HepG2 (cell line): ENCODE measurements around the gene CYB5A. TPM values are rescaled to one million over a fixed set of nuclear protein-coding genes. Genes with fewer than 3 reads are reported as not detected.

Experiments used
- ARID5B ChIP-seq: IDR thresholded peaks from 2 replicates; pipeline ENCODE4 v1.4.0; 2020; ENCODE audit warnings: mild to moderate bottlenecking, missing genetic modification reagents
- CHD2 ChIP-seq: IDR thresholded peaks from 2 replicates; pipeline ENCODE4 v1.6.1; 2011; ENCODE audit warnings: low read depth, low read length, improper control_type of control experiment
- CHD4 ChIP-seq: fragments of 200-600 bp; sonication (generic); IDR thresholded peaks from 2 replicates; pipeline ENCODE4 v1.7.0; 2017; ENCODE audit warnings: mild to moderate bottlenecking, low read length, borderline replicate concordance
- EP300 ChIP-seq, 3 experiments: sonication (generic) in 1 of 3; formaldehyde crosslinking in 1 of 3; IDR thresholded peaks; 2 replicates each; pipeline versions ENCODE4 v1.5.1 to v1.6.1; 2011 to 2020; ENCODE audit warnings: low read depth in 2 of 3, low read length in 2 of 3, borderline replicate concordance in 1 of 3, improper control_type of control experiment in 1 of 3, mild to moderate bottlenecking in 1 of 3, missing genetic modification reagents in 1 of 3, moderate library complexity in 1 of 3
- FOXC1 ChIP-seq: sonication (generic); formaldehyde crosslinking; IDR thresholded peaks from 2 replicates; pipeline ENCODE4 v1.8.0; 2022; ENCODE audit warnings: mild to moderate bottlenecking, missing genetic modification reagents, borderline replicate concordance
- GFI1 ChIP-seq: sonication (generic); formaldehyde crosslinking; IDR thresholded peaks from 2 replicates; pipeline ENCODE4 v1.5.0; 2020; ENCODE audit warnings: missing genetic modification reagents, mild to moderate bottlenecking, borderline replicate concordance
- HINFP ChIP-seq: sonication (generic); formaldehyde crosslinking; IDR thresholded peaks from 2 replicates; pipeline ENCODE4 v1.4.0; 2020; ENCODE audit warnings: low read depth, mild to moderate bottlenecking, missing genetic modification reagents
- KAT2B ChIP-seq: fragments of 150-350 bp; IDR thresholded peaks from 2 replicates; pipeline ENCODE4 v1.6.1; 2014; ENCODE audit warnings: low read depth, low read length, borderline replicate concordance
- MBNL3 ChIP-seq: fragments of 250-450 bp; sonication (Bioruptor Pico); conservative IDR thresholded peaks from 2 replicates; pipeline ENCODE4 v1.8.0; 2022; ENCODE audit warnings: mild to moderate bottlenecking, inconsistent platforms
- NKX3-1 ChIP-seq: sonication (generic); formaldehyde crosslinking; IDR thresholded peaks from 2 replicates; pipeline ENCODE4 v1.5.0; 2020; ENCODE audit warnings: missing genetic modification reagents
- RNF219 ChIP-seq: sonication (generic); formaldehyde crosslinking; IDR thresholded peaks from 2 replicates; pipeline ENCODE4 v1.5.0; 2020; ENCODE audit warnings: mild to moderate bottlenecking, missing genetic modification reagents
- SALL1 ChIP-seq: sonication (generic); formaldehyde crosslinking; IDR thresholded peaks from 2 replicates; pipeline ENCODE4 v1.8.0; 2022; ENCODE audit warnings: mild to moderate bottlenecking, missing genetic modification reagents
- ZFY ChIP-seq: sonication (generic); formaldehyde crosslinking; IDR thresholded peaks from 2 replicates; pipeline ENCODE4 v1.4.0; 2020; ENCODE audit warnings: missing genetic modification reagents
- ZNF10 ChIP-seq: sonication (generic); formaldehyde crosslinking; IDR thresholded peaks from 2 replicates; pipeline ENCODE4 v1.4.0; 2020; ENCODE audit warnings: mild to moderate bottlenecking, low read depth, missing genetic modification reagents, borderline replicate concordance
- ZNF232 ChIP-seq: sonication (generic); formaldehyde crosslinking; IDR thresholded peaks from 2 replicates; pipeline ENCODE4 v1.4.0; 2020; ENCODE audit warnings: missing genetic modification reagents, borderline replicate concordance
- ZNF337 ChIP-seq: sonication (generic); formaldehyde crosslinking; IDR thresholded peaks from 2 replicates; pipeline ENCODE4 v1.5.1; 2020; ENCODE audit warnings: missing genetic modification reagents, low read depth, mild to moderate bottlenecking, borderline replicate concordance
- ZNF383 ChIP-seq: sonication (generic); formaldehyde crosslinking; IDR thresholded peaks from 2 replicates; pipeline ENCODE4 v1.4.0; 2020; ENCODE audit warnings: missing genetic modification reagents, mild to moderate bottlenecking, borderline replicate concordance
- ZNF496 ChIP-seq: sonication (generic); formaldehyde crosslinking; IDR thresholded peaks from 2 replicates; pipeline ENCODE4 v1.8.1; 2023; ENCODE audit warnings: mild to moderate bottlenecking, moderate library complexity, missing genetic modification reagents; ENCODE audit not compliant: insufficient replicate concordance
- ZNF652 ChIP-seq: IDR thresholded peaks from 2 replicates; pipeline ENCODE4 v1.6.1; 2016; ENCODE audit warnings: low read depth, borderline replicate concordance
- ZSCAN29 ChIP-seq: sonication (generic); formaldehyde crosslinking; conservative IDR thresholded peaks from 2 replicates; pipeline ENCODE4 v1.4.0; 2020; ENCODE audit warnings: mild to moderate bottlenecking, missing genetic modification reagents
- polyA plus RNA-seq, 8 experiments: library from polyadenylated mRNA; depleted of rRNA in 3 of 8; stranded (reverse) in 7 of 8; unstranded in 1 of 8; fragments of >200 nt; fragmentation: Illumina TruSeq in 4 of 8; extraction: Trizol in 4 of 8; gene quantifications; 2 replicates each; pipeline versions ENCODE4 v1.2.1 to v1.2.3, GENCODE V29; 2011 to 2016; ENCODE audit warnings: low read depth in 4 of 8, missing spikeins in 1 of 8, mixed read lengths in 1 of 8; ENCODE audit not compliant: insufficient read depth in 1 of 8
- total RNA-seq, 5 experiments: library from RNA; depleted of rRNA; stranded (reverse); fragments of >200 nt; fragmentation: Illumina TruSeq; extraction: Trizol; gene quantifications; 2 replicates each; pipeline ENCODE4 v1.2.3, GENCODE V29; 2016; ENCODE audit warnings: low read depth in 1 of 5

Gene CYB5A
- total and polyA plus RNA-seq, 2 of the 13 experiments (the other 11 are each of a cell fraction or from before 2014, with no cell fraction given): 215 to 356 TPM

GRCh38 chr18:74217476-74218143 lies 74.2 kb downstream of the CYB5A start (continued):
- TF ChIP-seq ZNF496: no peak
- TF ChIP-seq ZNF652 (CRISPR knock-in tag): no peak
- no peak for TF ChIP-seq ZFY (CRISPR knock-in tag)
- peak; percentile 43; the same call in 1 of the 2 replicates for TF ChIP-seq SALL1 (CRISPR knock-in tag)
- TF ChIP-seq RNF219: no peak
- no peak for TF ChIP-seq ZSCAN29
- no peak for TF ChIP-seq CHD2
- no peak for TF ChIP-seq CHD4
- TF ChIP-seq MBNL3 (CRISPR knock-in tag): no peak
- TF ChIP-seq ZNF10 (CRISPR knock-in tag): no peak
- no peak for TF ChIP-seq ZNF383 (CRISPR knock-in tag)
- no peak for TF ChIP-seq FOXC1 (CRISPR knock-in tag)
- no peak for TF ChIP-seq KAT2B
- no peak for TF ChIP-seq ZNF337 (CRISPR knock-in tag)
- no peak for TF ChIP-seq GFI1 (CRISPR knock-in tag)
- peak; percentile 6; the same call in 1 of the 2 replicates for TF ChIP-seq ARID5B (CRISPR knock-in tag)
- TF ChIP-seq NKX3-1: no peak
- no peak for TF ChIP-seq HINFP (CRISPR knock-in tag)
- TF ChIP-seq ZNF232 (CRISPR knock-in tag): no peak
- no peak for TF ChIP-seq EP300 (IDR thresholded peaks at IDR 0.05; ENCODE audit: low read depth in 2 of 2, low read length in 2 of 2)
- no peak for TF ChIP-seq EP300 (CRISPR knock-in tag; IDR thresholded peaks at IDR 0.05; ENCODE audit: borderline replicate concordance)
